Measurements from ENCODE around the gene METTL4. TPM values are rescaled to one million over a fixed set of nuclear protein-coding genes. Genes with fewer than 3 reads are reported as not detected.

The METTL4 gene
- total RNA-seq, 1 donor, result 10.5 TPM

- no peaks in the 10 kb centered on the region for H3K79me2 ChIP-seq (ENCODE audit: insufficient read depth, low read length)
- H4K20me1 ChIP-seq (ENCODE audit: insufficient read depth, low read length), result no peaks in the 10 kb centered on the region
- H3K9me3 ChIP-seq (ENCODE audit: low read depth, low read length), result no peaks in the 10 kb centered on the region
- no peak overlapping the region for H2AFZ ChIP-seq (ENCODE audit: low read length)
- no peaks in the 10 kb centered on the region for H3K4me1 ChIP-seq (ENCODE audit: insufficient read depth, low read length)
- no peak overlapping the region for H3K4me2 ChIP-seq (ENCODE audit: insufficient read depth, low read length)
- DNase-seq (ENCODE audit: insufficient read length, low spot score, missing footprints), result no peak
- no peak overlapping the region for H3K4me3 ChIP-seq (ENCODE audit: insufficient read depth, low read length)
- H3K27ac ChIP-seq (ENCODE audit: low read depth, low read length), result no peak overlapping the region
- H3K36me3 ChIP-seq (ENCODE audit: insufficient read depth, low read length), result no peaks in the 10 kb centered on the region
- TF ChIP-seq, protein P1, sequence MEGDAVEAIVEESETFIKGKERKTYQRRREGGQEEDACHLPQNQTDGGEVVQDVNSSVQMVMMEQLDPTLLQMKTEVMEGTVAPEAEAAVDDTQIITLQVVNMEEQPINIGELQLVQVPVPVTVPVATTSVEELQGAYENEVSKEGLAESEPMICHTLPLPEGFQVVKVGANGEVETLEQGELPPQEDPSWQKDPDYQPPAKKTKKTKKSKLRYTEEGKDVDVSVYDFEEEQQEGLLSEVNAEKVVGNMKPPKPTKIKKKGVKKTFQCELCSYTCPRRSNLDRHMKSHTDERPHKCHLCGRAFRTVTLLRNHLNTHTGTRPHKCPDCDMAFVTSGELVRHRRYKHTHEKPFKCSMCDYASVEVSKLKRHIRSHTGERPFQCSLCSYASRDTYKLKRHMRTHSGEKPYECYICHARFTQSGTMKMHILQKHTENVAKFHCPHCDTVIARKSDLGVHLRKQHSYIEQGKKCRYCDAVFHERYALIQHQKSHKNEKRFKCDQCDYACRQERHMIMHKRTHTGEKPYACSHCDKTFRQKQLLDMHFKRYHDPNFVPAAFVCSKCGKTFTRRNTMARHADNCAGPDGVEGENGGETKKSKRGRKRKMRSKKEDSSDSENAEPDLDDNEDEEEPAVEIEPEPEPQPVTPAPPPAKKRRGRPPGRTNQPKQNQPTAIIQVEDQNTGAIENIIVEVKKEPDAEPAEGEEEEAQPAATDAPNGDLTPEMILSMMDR (IDR thresholded peaks at IDR 0.05; ENCODE audit: extremely low read depth, low read depth, low read length), result no peak
- no peaks in the 10 kb centered on the region for H3K27me3 ChIP-seq (ENCODE audit: insufficient read depth, low read length)
Observed at GRCh38 chr18:2497797-2498196, 73.5 kb downstream of the METTL4 start.

DNA sequence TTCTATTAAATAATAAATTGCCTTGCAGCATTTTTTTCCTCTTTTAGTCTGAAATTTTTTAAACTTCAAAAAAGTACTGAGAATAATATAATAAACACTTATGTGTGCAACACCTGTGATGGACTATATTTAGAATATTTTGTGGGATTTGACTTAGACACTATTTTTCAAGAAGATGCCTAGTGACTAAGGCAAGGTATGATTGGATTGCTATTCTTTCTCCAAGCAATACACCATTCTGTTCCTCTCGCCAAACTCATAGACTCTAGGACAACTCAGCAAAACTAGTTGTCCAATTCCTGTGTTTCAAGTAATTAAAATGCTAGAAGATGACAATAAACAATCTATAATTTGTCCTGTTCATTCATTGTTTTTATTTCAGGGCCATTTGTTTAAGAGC is 75.9 kb downstream of the METTL4 start:
- Histone ChIP-seq H2AFZ (ENCODE audit: low read length) (no peak overlapping the region), H3K9me3 (ENCODE audit: low read depth, low read length) (no peaks in the 10 kb centered on the region), H3K27ac (ENCODE audit: low read depth, low read length) (no peak overlapping the region), H3K4me1 (ENCODE audit: insufficient read depth, low read length) (no peaks in the 10 kb centered on the region), H4K20me1 (ENCODE audit: insufficient read depth, low read length) (no peaks in the 10 kb centered on the region), H3K27me3 (ENCODE audit: insufficient read depth, low read length) (no peaks in the 10 kb centered on the region), H3K36me3 (ENCODE audit: insufficient read depth, low read length) (no peaks in the 10 kb centered on the region), H3K79me2 (ENCODE audit: insufficient read depth, low read length) (no peaks in the 10 kb centered on the region), H3K4me2 (ENCODE audit: insufficient read depth, low read length) (no peak overlapping the region), H3K4me3 (ENCODE audit: insufficient read depth, low read length) (no peak overlapping the region)
- no peak for DNase-seq (ENCODE audit: insufficient read length, low spot score, missing footprints)
- TF ChIP-seq, protein P1 (IDR thresholded peaks at IDR 0.05; ENCODE audit: extremely low read depth, low read depth, low read length), result no peak

GRCh38 chr18:2494921-2495320 is 76.4 kb downstream of the METTL4 start:
- no peaks in the 10 kb centered on the region for H3K27me3 ChIP-seq (ENCODE audit: insufficient read depth, low read length)
- no peaks in the 10 kb centered on the region for H3K4me1 ChIP-seq (ENCODE audit: insufficient read depth, low read length)
- TF ChIP-seq, protein P1 (IDR thresholded peaks at IDR 0.05; ENCODE audit: extremely low read depth, low read depth, low read length), result no peak
- H3K4me3 ChIP-seq (ENCODE audit: insufficient read depth, low read length), result no peak overlapping the region
- H3K4me2 ChIP-seq (ENCODE audit: insufficient read depth, low read length), result no peak overlapping the region
- H3K9me3 ChIP-seq (ENCODE audit: low read depth, low read length), result no peaks in the 10 kb centered on the region
- no peak overlapping the region for H2AFZ ChIP-seq (ENCODE audit: low read length)
- no peak overlapping the region for H3K27ac ChIP-seq (ENCODE audit: low read depth, low read length)
- peak; percentile 13 for DNase-seq (ENCODE audit: insufficient read length, low spot score, missing footprints)
- H3K36me3 ChIP-seq (ENCODE audit: insufficient read depth, low read length), result no peaks in the 10 kb centered on the region
- H3K79me2 ChIP-seq (ENCODE audit: insufficient read depth, low read length), result no peaks in the 10 kb centered on the region
- no peaks in the 10 kb centered on the region for H4K20me1 ChIP-seq (ENCODE audit: insufficient read depth, low read length)

Small RNA genes lying within 50 kb of the gene (small RNA-seq; reads per million reads assigned to genes)
- gene RF00019 (not detected), gene RF01233 (not detected)

Other genes starting within 250 kb of the METTL4 start
- gene NDC80, start 52 bp upstream of the METTL4 start, total RNA-seq, result 2.2 and 3.5 TPM in 2 replicates
- gene SMCHD1, start 84.2 kb upstream of the METTL4 start, total RNA-seq, result 52.2 and 53.6 TPM in 2 replicates

Data from osteoblast (primary cell).